ENCODE measurements around the gene PACS1. TPM values are rescaled to one million over a fixed set of nuclear protein-coding genes. Genes with fewer than 3 reads are reported as not detected.

Gene PACS1
- total RNA-seq, 2 experiments from 2014 or later, result 77.8 to 80.7 TPM

DNA sequence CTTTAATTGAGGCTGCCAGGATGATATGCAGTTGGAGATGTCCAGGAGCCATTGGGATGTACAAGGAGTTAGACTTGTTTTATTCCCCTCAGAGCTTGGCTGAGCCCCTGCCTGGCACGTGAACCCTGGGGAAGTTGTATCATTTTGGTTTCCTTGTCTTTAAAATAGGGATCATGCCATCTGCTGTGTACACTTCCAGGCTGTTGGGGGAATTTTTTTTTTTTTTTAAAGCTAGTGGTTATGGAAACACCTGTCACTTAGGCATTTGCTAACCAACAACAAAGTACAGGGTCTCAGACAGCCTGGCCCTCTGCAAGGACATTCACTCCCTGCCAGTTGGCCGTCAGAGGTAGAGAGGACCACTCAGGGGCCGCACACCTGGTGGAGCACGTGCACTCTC, 189.9 kb downstream of the PACS1 start:
- Mint-ChIP-seq H3K27me3 (ENCODE audit: low read depth) (no peaks in the 10 kb centered on the region), H3K9me3 (no peaks in the 10 kb centered on the region), H3K4me1 (ENCODE audit: low read depth) (peaks cover 30% of the 10 kb centered on the region), H3K4me3 (peak overlapping the region; percentile 95), H3K27ac (no peak overlapping the region), H3K36me3 (ENCODE audit: low read depth) (peaks cover 23% of the 10 kb centered on the region)
- intact Hi-C loops (cut with micrococcal nuclease), result no loop called here
- CTCF ChIA-PET, result interaction anchor here (0.7 to 2.3 kb wide), 3 partner anchors 38 to 86 kb away, joined by 3 to 10 read pairs (median 4); no protein-coding TSS in a partner anchor
- no peak for DNase-seq

DNA sequence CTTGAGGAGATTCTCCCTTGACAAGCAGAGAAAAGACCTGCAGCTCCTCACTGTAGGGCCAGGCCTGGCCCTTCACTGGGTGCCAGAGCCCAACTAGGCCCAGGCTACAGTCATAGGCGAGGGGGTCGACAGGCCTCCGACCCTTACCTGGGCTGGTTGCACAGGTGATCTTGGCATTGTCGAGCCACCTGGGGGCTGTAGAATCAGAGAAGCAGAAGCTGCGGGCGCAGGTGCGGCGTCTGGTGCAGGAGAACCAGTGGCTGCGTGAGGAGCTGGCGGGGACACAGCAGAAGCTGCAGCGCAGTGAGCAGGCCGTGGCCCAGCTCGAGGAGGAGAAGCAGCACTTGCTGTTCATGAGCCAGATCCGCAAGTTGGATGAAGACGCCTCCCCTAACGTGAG, 191.5 kb downstream of the PACS1 start:
- H3K9me3 Mint-ChIP-seq, result no peaks in the 10 kb centered on the region
- CTCF ChIA-PET, result interaction anchor here (0.6 kb wide), 1 partner anchor 127 kb away, joined by 3 read pairs; no protein-coding TSS in a partner anchor
- H3K27me3 Mint-ChIP-seq (ENCODE audit: low read depth), result no peaks in the 10 kb centered on the region
- intact Hi-C loops (cut with micrococcal nuclease), result no loop called here
- H3K36me3 Mint-ChIP-seq (ENCODE audit: low read depth), result peaks cover 23% of the 10 kb centered on the region
- no peak for DNase-seq
- H3K4me1 Mint-ChIP-seq (ENCODE audit: low read depth), result peaks cover 20% of the 10 kb centered on the region
- H3K4me3 Mint-ChIP-seq, result no peak overlapping the region
- H3K27ac Mint-ChIP-seq, result no peak overlapping the region

DNA sequence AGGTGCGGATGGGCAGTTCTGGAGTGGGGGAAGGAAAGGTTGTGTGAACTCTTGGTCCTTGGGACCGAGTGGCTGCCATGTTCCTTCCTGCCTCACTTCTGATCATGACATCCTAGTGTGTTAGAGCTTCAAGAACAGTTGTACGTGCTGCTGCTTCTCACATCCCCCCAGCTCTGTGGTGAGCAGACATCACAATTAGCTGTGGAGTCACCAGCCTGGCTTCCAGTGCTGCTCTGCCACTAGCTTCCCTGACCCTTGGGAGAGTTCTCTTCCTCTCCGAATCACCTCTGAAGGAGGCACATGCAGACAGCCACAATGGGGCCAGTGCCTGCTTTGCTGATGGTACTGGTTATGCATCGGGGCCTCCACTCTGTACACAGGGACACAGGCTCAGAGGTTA, 192.1 kb downstream of the PACS1 start:
- Mint-ChIP-seq H3K27me3 (ENCODE audit: low read depth) (no peaks in the 10 kb centered on the region), H3K27ac (no peak overlapping the region), H3K36me3 (ENCODE audit: low read depth) (peaks cover 23% of the 10 kb centered on the region), H3K9me3 (no peaks in the 10 kb centered on the region), H3K4me3 (no peak overlapping the region), H3K4me1 (ENCODE audit: low read depth) (peaks cover 22% of the 10 kb centered on the region)
- CTCF ChIA-PET, result no interaction called here
- DNase-seq, result no peak
- intact Hi-C loops (cut with micrococcal nuclease), result no loop called here

DNA sequence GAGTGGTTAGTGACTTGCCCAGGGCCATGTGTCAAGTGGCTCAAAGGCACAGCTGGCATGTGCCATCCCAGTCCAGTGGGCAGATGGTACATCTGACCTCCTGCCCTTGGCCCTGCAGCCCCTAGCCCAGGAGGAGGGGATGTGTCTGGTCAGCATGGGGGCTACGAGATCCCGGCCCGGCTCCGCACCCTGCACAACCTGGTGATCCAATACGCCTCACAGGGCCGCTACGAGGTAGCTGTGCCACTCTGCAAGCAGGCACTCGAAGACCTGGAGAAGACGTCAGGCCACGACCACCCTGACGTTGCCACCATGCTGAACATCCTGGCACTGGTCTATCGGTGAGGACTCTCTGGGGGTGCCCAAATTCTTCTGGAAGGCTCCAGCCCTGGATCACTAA, 192.6 kb downstream of the PACS1 start:
- intact Hi-C loops (cut with micrococcal nuclease), result no loop called here
- CTCF ChIA-PET, result no interaction called here
- DNase-seq, result no peak
- Mint-ChIP-seq H3K4me3 (no peak overlapping the region), H3K9me3 (no peaks in the 10 kb centered on the region), H3K27me3 (ENCODE audit: low read depth) (no peaks in the 10 kb centered on the region), H3K36me3 (ENCODE audit: low read depth) (peaks cover 23% of the 10 kb centered on the region), H3K27ac (no peak overlapping the region), H3K4me1 (ENCODE audit: low read depth) (peaks cover 25% of the 10 kb centered on the region)

DNA sequence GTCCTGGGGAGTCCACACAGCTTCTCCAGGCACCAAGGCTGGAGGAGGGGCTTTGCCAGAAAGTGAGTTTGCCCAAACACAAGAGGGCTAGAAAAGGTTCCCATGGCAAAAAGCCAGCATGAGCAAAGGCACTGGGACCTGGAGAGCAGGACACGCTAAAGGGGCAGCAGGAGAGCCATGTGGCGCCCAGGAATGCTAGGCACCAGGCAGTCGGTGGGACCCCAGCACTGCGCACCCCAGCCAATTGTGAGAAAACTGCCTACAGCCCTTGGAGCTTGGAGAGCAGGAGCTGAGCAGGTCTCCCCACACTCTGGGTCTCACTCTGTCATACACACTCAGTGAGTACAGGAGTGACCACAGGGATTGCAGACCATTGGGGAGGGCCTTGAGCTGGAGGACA, 193.2 kb downstream of the PACS1 start:
- no peak for DNase-seq
- H3K36me3 Mint-ChIP-seq (ENCODE audit: low read depth), result peaks cover 23% of the 10 kb centered on the region
- no peaks in the 10 kb centered on the region for H3K27me3 Mint-ChIP-seq (ENCODE audit: low read depth)
- intact Hi-C loops (cut with micrococcal nuclease), result no loop called here
- H3K9me3 Mint-ChIP-seq, result no peaks in the 10 kb centered on the region
- CTCF ChIA-PET, result interaction anchor here (0.6 to 1.2 kb wide), 2 partner anchors 16 to 45 kb away, joined by 3 to 4 read pairs; no protein-coding TSS in a partner anchor
- H3K4me1 Mint-ChIP-seq (ENCODE audit: low read depth), result peaks cover 27% of the 10 kb centered on the region
- no peak overlapping the region for H3K27ac Mint-ChIP-seq
- H3K4me3 Mint-ChIP-seq, result no peak overlapping the region

DNA sequence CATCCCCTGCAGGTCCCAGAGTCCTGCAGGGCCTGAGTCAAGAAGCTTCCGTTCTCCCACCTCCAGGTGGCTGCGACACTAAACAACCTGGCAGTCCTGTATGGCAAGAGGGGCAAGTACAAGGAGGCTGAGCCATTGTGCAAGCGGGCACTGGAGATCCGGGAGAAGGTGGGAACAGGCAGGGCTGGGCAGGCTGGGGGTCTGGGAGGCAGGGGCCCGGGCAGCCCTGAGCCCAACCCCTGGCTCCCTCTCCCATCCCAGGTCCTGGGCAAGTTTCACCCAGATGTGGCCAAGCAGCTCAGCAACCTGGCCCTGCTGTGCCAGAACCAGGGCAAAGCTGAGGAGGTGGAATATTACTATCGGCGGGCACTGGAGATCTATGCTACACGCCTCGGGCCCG, 193.7 kb downstream of the PACS1 start:
- DNase-seq, result no peak
- intact Hi-C loops (cut with micrococcal nuclease), result no loop called here
- CTCF ChIA-PET, result interaction anchor here (0.6 to 1.2 kb wide), 2 partner anchors 16 to 46 kb away, joined by 3 to 4 read pairs; no protein-coding TSS in a partner anchor
- Mint-ChIP-seq H3K27me3 (ENCODE audit: low read depth) (no peaks in the 10 kb centered on the region), H3K27ac (no peak overlapping the region), H3K4me1 (ENCODE audit: low read depth) (peaks cover 23% of the 10 kb centered on the region), H3K4me3 (no peak overlapping the region), H3K36me3 (ENCODE audit: low read depth) (peaks cover 24% of the 10 kb centered on the region), H3K9me3 (no peaks in the 10 kb centered on the region)

DNA sequence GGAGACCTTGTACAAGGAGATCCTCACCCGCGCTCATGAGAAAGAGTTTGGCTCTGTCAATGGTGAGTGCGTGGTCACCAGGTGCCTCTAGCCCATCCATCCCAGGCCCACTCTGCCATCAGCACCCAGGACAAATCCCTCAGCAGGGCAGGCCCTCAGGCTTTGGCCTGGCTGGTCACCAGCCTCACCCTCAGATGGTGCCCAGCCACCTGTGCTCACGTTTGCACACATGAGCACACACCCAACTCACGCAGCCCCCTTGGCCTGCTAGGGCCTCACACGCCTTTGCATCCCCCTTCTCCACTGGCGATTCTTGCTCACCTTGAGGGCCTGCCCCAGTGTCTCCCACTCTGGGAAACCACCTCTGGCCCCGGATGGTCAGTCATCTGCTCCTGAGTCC, 194.3 kb downstream of the PACS1 start:
- peaks cover 20% of the 10 kb centered on the region for H3K4me1 Mint-ChIP-seq (ENCODE audit: low read depth)
- no peaks in the 10 kb centered on the region for H3K9me3 Mint-ChIP-seq
- H3K4me3 Mint-ChIP-seq, result no peak overlapping the region
- intact Hi-C loops (cut with micrococcal nuclease), result no loop called here
- no peak for DNase-seq
- H3K27ac Mint-ChIP-seq, result no peak overlapping the region
- H3K36me3 Mint-ChIP-seq (ENCODE audit: low read depth), result peaks cover 22% of the 10 kb centered on the region
- H3K27me3 Mint-ChIP-seq (ENCODE audit: low read depth), result no peaks in the 10 kb centered on the region
- CTCF ChIA-PET, result interaction anchor here (1.2 kb wide), 1 partner anchor 15 kb away, joined by 4 read pairs; no protein-coding TSS in a partner anchor

DNA sequence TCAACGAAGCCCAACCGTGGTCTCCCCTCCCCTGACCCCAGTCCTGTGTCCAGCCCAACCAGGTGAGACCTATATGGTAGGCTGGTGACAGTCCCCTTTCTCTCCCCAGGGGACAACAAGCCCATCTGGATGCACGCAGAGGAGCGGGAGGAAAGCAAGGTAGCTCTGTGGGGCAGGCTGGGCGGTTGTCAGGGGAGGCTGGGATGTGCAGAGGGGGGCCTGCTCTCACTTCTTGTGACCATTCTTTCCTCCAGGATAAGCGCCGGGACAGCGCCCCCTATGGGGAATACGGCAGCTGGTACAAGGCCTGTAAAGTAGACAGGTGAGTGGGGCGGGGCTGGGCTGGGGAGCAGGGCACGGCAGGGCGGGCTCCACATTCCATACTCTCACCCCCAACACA, 194.8 kb downstream of the PACS1 start:
- Mint-ChIP-seq H3K4me3 (no peak overlapping the region), H3K36me3 (ENCODE audit: low read depth) (peaks cover 20% of the 10 kb centered on the region), H3K4me1 (ENCODE audit: low read depth) (peaks cover 21% of the 10 kb centered on the region), H3K9me3 (no peaks in the 10 kb centered on the region), H3K27ac (no peak overlapping the region), H3K27me3 (ENCODE audit: low read depth) (no peaks in the 10 kb centered on the region)
- intact Hi-C loops (cut with micrococcal nuclease), result loop anchor here (5.0 kb wide), 3 partner anchors 348 to 693 kb away; partner anchors contain the start of genes C11orf68, DRAP1, FAM89B and KAT5
- DNase-seq, result peak; percentile 52
- CTCF ChIA-PET, result interaction anchor here (0.6 to 1.0 kb wide), 2 partner anchors 15 to 312 kb away, joined by 3 read pairs; no protein-coding TSS in a partner anchor

DNA sequence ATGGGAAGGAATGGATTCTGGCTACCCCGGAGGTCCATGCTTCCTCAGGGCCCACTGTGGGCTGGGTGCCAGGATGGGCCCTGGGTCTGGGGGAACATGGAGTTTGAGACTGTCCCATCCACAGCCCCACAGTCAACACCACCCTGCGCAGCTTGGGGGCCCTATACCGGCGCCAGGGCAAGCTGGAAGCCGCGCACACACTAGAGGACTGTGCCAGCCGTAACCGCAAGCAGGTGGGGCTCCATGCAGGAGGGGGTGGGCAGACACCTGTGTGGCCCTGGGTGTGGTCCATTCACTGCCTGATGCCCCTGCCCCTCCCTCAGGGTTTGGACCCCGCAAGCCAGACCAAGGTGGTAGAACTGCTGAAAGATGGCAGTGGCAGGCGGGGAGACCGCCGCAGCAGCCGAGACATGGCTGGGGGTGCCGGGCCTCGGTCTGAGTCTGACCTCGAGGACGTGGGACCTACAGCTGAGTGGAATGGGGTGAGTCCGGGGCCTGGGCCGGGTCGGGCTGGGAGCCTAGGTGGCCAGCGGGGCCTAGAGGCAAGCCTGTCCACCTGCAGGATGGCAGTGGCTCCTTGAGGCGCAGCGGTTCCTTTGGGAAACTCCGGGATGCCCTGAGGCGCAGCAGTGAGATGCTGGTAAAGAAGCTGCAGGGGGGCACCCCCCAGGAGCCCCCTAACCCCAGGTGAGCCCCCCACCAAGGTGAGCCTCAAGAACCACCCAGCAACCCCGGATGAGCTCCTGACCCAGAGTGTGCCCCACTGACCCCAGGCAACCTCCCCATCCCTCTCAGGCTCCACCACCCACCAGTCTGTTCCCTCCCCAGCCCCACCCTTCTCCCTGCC, 195.7 kb downstream of the PACS1 start:
- Mint-ChIP-seq H3K4me3 (no peak overlapping the region), H3K27ac (no peak overlapping the region), H3K9me3 (no peaks in the 10 kb centered on the region), H3K36me3 (ENCODE audit: low read depth) (peaks cover 17% of the 10 kb centered on the region), H3K4me1 (ENCODE audit: low read depth) (peaks cover 24% of the 10 kb centered on the region), H3K27me3 (ENCODE audit: low read depth) (no peaks in the 10 kb centered on the region)
- CTCF ChIA-PET, result interaction anchor here (0.6 to 1.3 kb wide), 4 partner anchors 14 to 311 kb away, joined by 3 to 4 read pairs (median 3); no protein-coding TSS in a partner anchor
- no peak for DNase-seq
- intact Hi-C loops (cut with micrococcal nuclease), result loop anchor here (5.0 kb wide), 3 partner anchors 348 to 693 kb away; partner anchors contain the start of genes C11orf68, DRAP1, FAM89B and KAT5

DNA sequence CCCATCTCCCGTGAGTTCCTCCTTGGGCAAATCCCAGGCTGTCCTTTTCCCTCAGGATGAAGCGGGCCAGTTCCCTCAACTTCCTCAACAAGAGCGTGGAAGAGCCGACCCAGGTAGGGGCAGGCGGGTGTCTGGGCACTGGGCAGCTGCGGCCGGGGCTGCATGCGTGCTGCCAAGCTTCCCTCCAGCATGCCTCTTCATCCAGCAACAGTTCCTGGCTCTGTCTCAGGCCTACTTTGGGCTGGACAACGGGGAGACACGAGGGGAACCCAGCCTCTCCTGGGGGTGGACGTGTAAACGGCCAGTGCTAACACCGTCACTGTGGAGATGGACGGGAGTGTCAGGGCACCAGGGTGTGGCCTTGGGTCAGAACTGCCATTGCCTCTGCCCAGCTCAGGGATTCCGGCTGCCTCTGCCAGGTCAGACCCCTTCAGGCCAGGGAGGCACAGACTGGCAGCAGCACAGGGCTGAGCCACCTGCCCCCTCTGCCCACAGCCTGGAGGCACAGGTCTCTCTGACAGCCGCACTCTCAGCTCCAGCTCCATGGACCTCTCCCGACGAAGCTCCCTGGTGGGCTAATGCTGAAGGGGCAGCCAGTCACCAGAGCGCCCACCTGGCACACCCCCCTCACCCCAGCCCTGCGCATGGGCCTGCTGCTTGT, 196.4 kb downstream of the PACS1 start:
- intact Hi-C loops (cut with micrococcal nuclease), result loop anchor here (1.0 to 5.0 kb wide), 5 partner anchors 44 to 694 kb away; partner anchors contain the start of genes C11orf68, DRAP1, FAM89B and KAT5
- Mint-ChIP-seq H3K27me3 (ENCODE audit: low read depth) (no peaks in the 10 kb centered on the region), H3K9me3 (no peaks in the 10 kb centered on the region), H3K4me1 (ENCODE audit: low read depth) (peaks cover 26% of the 10 kb centered on the region), H3K27ac (no peak overlapping the region), H3K4me3 (peak overlapping the region; percentile 95), H3K36me3 (ENCODE audit: low read depth) (peaks cover 17% of the 10 kb centered on the region)
- no peak for DNase-seq
- CTCF ChIA-PET, result interaction anchor here (1.1 to 1.3 kb wide), 2 partner anchors 16 to 142 kb away, joined by 3 to 4 read pairs; no protein-coding TSS in a partner anchor

DNA sequence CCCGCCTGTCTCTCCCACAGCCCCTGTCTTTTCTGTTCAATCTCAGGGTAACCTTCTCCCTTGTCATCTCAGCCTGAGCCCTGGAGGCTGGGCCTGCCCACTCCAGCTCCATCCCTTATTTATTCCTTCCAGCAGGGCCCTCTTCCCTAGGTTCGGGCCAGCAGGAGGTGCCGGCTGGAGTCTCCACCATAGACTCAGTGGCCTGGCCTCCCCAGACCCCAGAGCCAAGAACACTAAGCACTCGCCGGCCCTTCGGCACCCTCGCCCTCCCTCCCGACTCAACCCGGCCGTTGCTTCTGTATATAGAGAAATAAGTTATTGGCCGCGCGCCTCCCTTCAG, 196.9 kb downstream of the PACS1 start:
- Mint-ChIP-seq H3K4me3 (peak overlapping the region; percentile 95), H3K27me3 (ENCODE audit: low read depth) (no peaks in the 10 kb centered on the region), H3K9me3 (no peaks in the 10 kb centered on the region), H3K27ac (peak overlapping the region; percentile 66), H3K4me1 (ENCODE audit: low read depth) (peaks cover 26% of the 10 kb centered on the region), H3K36me3 (ENCODE audit: low read depth) (peaks cover 21% of the 10 kb centered on the region)
- CTCF ChIA-PET, result interaction anchor here (1.1 to 1.3 kb wide), 2 partner anchors 16 to 142 kb away, joined by 3 to 4 read pairs; no protein-coding TSS in a partner anchor
- intact Hi-C loops (cut with micrococcal nuclease), result loop anchor here (1.0 to 5.0 kb wide), 5 partner anchors 45 to 695 kb away; partner anchors contain the start of genes C11orf68, DRAP1, FAM89B and KAT5
- DNase-seq, result no peak

Data from activated naive CD4-positive, alpha-beta T cell treated with anti-CD3 and anti-CD28 coated beads for 36 hours (primary cell).